ENCODE results near the gene ZNF296.

Gene ZNF296

GRCh38 chr19:45057444-45057843 is 18.8 kb downstream of the ZNF296 start:
- H3K4me3 ChIP-seq (ENCODE audit: low read depth, low read length) = no peak overlapping the region
- TF ChIP-seq CTCF (conservative IDR thresholded peaks at IDR 0.05; ENCODE audit: low read depth, low read length) = no peak
- DNase-seq (ENCODE audit: low read depth) = no peak

GRCh38 chr19:45056831-45057230 is 19.4 kb downstream of the ZNF296 start:
- no peak overlapping the region for H3K4me3 ChIP-seq (ENCODE audit: low read depth, low read length)
- TF ChIP-seq CTCF (conservative IDR thresholded peaks at IDR 0.05; ENCODE audit: low read depth, low read length) = no peak
- no peak for DNase-seq (ENCODE audit: low read depth)

GRCh38 chr19:45051929-45052579 is 24.2 kb downstream of the ZNF296 start:
- DNase-seq (ENCODE audit: low read depth) = no peak
- H3K4me3 ChIP-seq (ENCODE audit: low read depth, low read length) = no peak overlapping the region
- no peak for TF ChIP-seq CTCF (conservative IDR thresholded peaks at IDR 0.05; ENCODE audit: low read depth, low read length)

- no peak for TF ChIP-seq CTCF (conservative IDR thresholded peaks at IDR 0.05; ENCODE audit: low read depth, low read length)
- H3K4me3 ChIP-seq (ENCODE audit: low read depth, low read length) = no peak overlapping the region
- DNase-seq (ENCODE audit: low read depth) = no peak
Observed at GRCh38 chr19:45050036-45050435, 26.2 kb downstream of the ZNF296 start.

- no peak for DNase-seq (ENCODE audit: low read depth)
- no peak overlapping the region for H3K4me3 ChIP-seq (ENCODE audit: low read depth, low read length)
- TF ChIP-seq CTCF (conservative IDR thresholded peaks at IDR 0.05; ENCODE audit: low read depth, low read length) = no peak
Observed at GRCh38 chr19:45049073-45049736, 27.1 kb downstream of the ZNF296 start.

- no peak for DNase-seq (ENCODE audit: low read depth)
- TF ChIP-seq CTCF (conservative IDR thresholded peaks at IDR 0.05; ENCODE audit: low read depth, low read length) = no peak
- no peak overlapping the region for H3K4me3 ChIP-seq (ENCODE audit: low read depth, low read length)
Observed at GRCh38 chr19:45047188-45047797, 29.0 kb downstream of the ZNF296 start.
